PC-3 (cell line): Measurements from ENCODE around the gene WNK4.

Source experiments
- CTCF ChIP-seq: fragments of 300-600 bp; sonication (generic); conservative IDR thresholded peaks from 2 replicates; pipeline ENCODE4 v1.5.1; 2017; ENCODE audit warnings: antibody characterized with exemption, low read depth, mild to moderate bottlenecking, low read length
- EZH2 ChIP-seq: fragments of 300-600 bp; sonication (generic); IDR thresholded peaks from one replicate; pipeline ENCODE4 v1.6.1; 2017; ENCODE audit warnings: antibody characterized with exemption, mild to moderate bottlenecking, low read length; ENCODE audit not compliant: unreplicated experiment

- TF ChIP-seq CTCF (no peak), EZH2 (no peak)
Measured at GRCh38 chr17:42781639-42782165, 1.3 kb downstream of the WNK4 start.
